Renal pelvis (tissue), 4 donors: Measurements from ENCODE around the gene SUPV3L1. TPM values are rescaled to one million over a fixed set of nuclear protein-coding genes. Genes with fewer than 3 reads are reported as not detected.

Experiments
- DNase-seq: peaks from one replicate; pipeline ENCODE4 v3.0.0-alpha.2; 2013
- polyA plus RNA-seq, 3 donors: library from polyadenylated mRNA; unstranded; fragments of 120-200 nt; gene quantifications; one replicate each; pipeline ENCODE4 v1.2.1, GENCODE V29; 2013; ENCODE audit not compliant: insufficient read length in 3 of 3

Gene SUPV3L1
- polyA plus RNA-seq, 3 donors: 38.1 to 47.5 (median 39.8) TPM

- DNase-seq: no peak
Measured at GRCh38 chr10:69225681-69226080, 45.6 kb downstream of the SUPV3L1 start.

DNA sequence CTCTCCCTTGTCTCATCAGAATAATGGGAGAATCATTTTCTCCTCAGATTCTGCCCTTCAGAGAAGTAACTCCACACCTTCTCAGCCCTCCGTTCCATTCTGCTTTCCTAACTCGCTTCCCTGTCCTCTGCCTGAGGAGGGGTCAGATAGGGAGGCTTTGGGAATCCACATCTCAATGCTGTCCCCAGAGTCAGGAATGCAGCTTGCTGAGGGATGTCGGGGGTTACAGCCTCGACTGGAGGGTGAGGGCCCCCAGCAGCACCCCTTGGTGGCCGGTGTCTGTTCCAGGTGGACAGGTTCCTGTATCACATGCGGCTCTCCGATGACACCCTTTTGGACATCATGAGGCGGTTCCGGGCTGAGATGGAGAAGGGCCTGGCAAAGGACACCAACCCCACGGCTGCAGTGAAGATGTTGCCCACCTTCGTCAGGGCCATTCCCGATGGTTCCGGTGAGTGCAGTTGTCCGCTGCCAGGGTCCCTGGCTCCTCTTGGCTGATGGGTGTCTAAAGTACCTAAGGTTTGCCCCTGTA lies 47.0 kb downstream of the SUPV3L1 start:
- DNase-seq: no peak

GRCh38 chr10:69228151-69228550 lies 48.1 kb downstream of the SUPV3L1 start:
- no peak for DNase-seq

GRCh38 chr10:69229616-69229916 lies 49.5 kb downstream of the SUPV3L1 start:
- DNase-seq: no peak

GRCh38 chr10:69230128-69230527 lies 50.1 kb downstream of the SUPV3L1 start:
- DNase-seq: no peak

DNA sequence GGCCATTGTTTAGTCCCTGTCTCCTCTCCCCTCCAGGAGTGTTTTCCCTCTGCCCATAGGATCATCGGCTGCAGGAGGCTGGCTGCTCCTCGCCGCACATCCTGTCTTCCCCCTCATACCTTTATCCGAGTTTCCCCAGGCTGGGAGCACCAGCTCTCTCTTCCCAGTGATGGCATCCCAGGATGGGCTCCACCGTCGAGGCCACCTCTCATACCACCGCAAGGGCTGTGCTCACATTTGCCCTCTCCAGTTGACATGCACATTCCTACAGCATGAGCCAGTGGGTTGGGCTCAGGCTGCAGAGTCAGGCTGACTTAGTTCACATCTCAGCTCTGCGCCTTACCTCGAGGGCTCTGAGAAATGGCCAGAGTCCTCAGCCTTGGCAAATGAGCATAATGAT lies 52.2 kb downstream of the SUPV3L1 start:
- DNase-seq: no peak

DNA sequence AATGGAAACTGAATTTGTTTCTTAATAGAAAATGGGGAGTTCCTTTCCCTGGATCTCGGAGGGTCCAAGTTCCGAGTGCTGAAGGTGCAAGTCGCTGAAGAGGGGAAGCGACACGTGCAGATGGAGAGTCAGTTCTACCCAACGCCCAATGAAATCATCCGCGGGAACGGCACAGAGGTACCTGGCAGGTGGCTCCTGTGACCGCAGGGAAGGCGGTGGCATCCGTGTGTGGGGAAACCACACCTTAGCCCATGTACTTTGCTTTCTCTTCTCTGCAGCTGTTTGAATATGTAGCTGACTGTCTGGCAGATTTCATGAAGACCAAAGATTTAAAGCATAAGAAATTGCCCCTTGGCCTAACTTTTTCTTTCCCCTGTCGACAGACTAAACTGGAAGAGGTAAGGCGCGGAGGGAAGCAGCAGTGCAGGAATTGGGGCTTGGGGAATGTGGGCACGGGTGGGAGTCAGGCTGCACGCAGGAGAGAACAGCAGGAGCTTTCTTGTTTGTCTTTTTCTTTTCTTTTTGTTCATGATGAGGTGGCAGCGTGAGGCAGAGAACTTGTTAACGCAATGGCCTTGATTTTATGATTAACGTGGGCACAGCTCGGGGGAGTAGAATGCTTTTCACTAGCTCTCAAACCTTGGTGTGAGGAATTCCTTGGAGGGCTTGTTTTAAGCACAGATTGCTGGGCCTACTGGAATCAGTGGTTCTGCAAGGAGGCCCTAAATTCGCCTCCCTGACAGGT lies 52.9 kb downstream of the SUPV3L1 start:
- DNase-seq: no peak

- no peak for DNase-seq
Measured at GRCh38 chr10:69234447-69234846, 54.4 kb downstream of the SUPV3L1 start.

DNA sequence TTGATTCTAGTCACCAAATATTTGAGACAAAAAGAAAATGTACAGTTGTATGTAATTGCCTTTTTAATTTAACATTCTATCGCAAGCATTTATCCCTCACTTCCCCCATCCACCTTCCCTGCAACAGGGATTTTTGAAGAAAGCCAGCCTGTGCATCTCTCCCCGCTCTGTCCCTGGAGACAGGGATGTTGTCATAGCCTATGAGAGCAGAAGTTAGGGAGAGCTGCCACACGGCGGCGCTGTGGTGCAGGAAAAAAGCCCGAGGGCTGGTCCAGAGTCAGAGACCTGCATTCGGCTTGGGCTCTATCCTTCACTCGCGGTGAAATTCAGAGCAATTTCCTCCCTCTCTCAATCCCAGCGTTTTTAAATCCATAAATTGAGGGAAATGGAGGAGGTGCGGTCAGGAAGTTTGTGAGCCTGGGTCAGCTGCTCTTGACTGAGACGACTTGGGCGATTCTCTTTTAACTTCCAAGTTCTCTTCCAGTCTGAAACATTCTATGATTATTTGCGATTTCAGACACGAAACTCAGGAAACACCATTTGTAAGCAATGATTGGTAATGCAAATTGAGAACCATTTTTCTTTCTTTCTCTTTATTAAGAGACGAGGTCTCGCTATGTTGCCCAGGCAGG lies 57.6 kb downstream of the SUPV3L1 start:
- peak; percentile 73 for DNase-seq

GRCh38 chr10:69239136-69239535 lies 59.1 kb downstream of the SUPV3L1 start:
- DNase-seq: no peak

DNA sequence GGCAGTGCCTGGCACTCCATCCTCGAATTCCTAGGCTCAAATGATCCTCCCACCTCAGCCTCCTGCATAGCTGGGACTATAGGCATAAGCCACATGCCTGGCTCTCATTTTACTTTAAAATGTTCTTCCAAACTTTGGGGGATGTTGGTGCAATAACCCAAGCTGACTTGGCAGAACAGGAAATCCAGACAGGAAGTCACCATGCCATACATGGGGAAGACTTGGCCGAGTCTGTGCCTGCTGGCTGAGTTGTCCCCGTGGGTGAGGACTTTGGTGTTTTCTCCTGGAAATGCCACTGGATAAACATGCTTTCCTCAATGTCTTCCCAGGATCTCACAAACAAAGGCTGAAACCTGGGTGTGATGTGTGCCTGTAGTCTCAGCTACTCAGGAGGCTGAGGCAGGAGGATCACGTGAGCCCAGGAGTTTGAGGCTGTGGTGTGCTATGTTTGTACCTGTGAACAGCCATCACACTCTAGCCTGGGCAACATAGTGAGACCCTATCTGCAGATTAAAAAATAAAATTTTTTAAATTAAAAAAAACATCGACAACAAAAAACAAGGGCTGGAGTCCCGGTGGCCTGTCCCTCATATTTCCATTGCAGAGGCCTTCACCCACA lies 59.9 kb downstream of the SUPV3L1 start:
- no peak for DNase-seq

GRCh38 chr10:69240455-69240854 lies 60.4 kb downstream of the SUPV3L1 start:
- no peak for DNase-seq

- DNase-seq: no peak
Measured at GRCh38 chr10:69241575-69241974, 61.5 kb downstream of the SUPV3L1 start.

DNA sequence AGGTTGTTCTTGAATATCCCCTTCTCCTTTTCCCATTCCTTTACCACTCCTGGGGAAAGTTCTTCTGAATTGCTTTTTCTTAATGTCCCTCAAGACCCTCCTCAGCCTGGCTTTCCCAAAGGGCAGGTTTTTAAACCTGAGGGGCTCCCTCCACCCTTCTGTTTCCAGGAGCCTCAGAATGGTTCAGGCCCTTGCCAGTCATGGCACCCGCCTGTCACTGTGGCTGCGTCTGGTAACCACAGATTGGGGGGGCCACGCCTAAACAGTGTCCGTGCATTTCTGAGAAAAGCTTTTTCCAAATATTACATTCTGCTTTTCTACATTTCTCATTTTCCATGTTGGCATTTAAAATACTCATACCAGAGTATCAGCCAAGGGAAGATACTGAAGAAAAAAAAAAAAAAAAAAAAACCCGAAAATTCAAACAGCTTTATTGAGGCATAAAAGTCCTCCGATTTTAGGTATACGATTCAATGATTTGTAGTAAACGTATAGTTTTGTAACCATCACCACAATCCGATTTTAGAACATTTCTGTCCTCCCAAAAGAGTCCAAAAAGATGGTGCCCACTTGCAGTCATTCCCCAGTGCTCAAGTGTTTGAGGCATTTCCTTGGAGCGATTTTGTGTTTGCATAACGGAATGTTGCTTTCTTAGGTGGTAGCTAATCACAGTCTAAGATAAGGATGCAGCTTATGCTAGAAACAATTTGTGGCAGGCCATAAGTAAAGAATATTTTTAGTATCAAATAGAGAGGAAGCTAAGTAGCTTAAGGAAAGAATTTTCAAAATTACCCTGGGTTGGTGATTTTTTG lies 62.2 kb downstream of the SUPV3L1 start:
- no peak for DNase-seq

DNA sequence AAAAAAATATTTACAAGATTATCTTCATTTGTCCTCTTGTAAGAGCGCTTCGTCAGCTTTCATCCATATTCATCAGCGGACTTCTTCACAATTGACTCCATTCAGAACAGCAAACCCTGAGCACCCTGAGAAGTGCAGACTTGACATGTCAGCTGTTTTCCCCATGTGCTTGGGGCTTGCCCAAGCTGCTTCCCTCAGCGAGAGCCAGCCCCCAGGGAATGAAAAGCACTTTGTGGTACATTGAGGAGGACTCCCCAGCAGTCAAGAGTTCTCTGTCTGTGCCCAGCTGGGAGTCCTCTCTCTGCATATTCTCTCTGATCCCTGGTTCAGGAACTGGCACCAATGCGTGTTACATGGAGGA lies 62.8 kb downstream of the SUPV3L1 start:
- no peak for DNase-seq

GRCh38 chr10:69243817-69244216 lies 63.8 kb downstream of the SUPV3L1 start:
- DNase-seq: no peak

GRCh38 chr10:69246036-69246435 lies 66.0 kb downstream of the SUPV3L1 start:
- DNase-seq: no peak

- DNase-seq: no peak
Measured at GRCh38 chr10:69246581-69247312, 66.7 kb downstream of the SUPV3L1 start.

GRCh38 chr10:69247313-69247710 lies 67.3 kb downstream of the SUPV3L1 start:
- DNase-seq: no peak

- no peak for DNase-seq
Measured at GRCh38 chr10:69248117-69248730, 68.2 kb downstream of the SUPV3L1 start.

DNA sequence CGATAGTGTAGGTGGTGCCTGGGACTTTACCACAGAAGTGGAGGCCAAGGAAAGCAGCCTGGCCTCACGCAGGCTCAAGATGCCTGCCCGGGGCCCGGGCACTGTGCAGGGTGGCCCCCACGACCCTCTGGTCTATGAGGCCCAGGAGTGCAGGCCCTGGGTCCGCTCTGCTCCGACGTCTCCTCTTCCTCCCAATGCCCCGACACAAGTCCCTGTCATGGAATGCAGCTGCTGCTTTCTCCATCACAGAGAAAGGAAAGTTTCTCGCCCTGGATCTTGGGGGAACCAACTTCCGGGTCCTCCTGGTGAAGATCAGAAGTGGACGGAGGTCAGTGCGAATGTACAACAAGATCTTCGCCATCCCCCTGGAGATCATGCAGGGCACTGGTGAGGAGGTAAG lies 70.0 kb downstream of the SUPV3L1 start:
- no peak for DNase-seq
